Measurements from ENCODE around the gene FXR2.

Gene FXR2

DNA sequence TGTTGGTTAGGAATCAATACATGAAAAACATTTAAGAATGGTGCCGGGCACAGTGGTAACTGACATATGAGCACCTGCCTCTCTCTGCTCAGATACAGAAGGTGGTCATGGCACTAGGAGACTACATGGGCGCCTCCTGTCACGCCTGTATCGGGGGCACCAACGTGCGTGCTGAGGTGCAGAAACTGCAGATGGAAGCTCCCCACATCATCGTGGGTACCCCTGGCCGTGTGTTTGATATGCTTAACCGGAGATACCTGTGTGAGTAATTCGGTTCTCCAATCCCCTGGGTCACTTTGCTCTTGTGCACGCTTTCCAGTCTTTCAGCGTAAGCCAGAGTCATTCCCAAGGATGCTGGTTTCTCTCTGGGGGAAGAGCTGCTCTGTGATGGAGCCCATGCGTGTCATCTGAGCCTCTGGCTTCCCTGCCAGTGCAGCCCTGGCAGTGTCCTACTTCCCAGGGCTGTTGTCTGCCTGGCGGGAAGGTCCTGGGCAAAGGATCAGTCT is 38.2 kb downstream of the FXR2 start:
- no peak overlapping the region for H3K4me3 ChIP-seq (ENCODE audit: low read depth, low read length)
- TF ChIP-seq, protein P1, sequence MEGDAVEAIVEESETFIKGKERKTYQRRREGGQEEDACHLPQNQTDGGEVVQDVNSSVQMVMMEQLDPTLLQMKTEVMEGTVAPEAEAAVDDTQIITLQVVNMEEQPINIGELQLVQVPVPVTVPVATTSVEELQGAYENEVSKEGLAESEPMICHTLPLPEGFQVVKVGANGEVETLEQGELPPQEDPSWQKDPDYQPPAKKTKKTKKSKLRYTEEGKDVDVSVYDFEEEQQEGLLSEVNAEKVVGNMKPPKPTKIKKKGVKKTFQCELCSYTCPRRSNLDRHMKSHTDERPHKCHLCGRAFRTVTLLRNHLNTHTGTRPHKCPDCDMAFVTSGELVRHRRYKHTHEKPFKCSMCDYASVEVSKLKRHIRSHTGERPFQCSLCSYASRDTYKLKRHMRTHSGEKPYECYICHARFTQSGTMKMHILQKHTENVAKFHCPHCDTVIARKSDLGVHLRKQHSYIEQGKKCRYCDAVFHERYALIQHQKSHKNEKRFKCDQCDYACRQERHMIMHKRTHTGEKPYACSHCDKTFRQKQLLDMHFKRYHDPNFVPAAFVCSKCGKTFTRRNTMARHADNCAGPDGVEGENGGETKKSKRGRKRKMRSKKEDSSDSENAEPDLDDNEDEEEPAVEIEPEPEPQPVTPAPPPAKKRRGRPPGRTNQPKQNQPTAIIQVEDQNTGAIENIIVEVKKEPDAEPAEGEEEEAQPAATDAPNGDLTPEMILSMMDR (IDR thresholded peaks at IDR 0.05; ENCODE audit: low read depth, low read length, missing control alignments): no peak
- in situ Hi-C loops (cut with HindIII; ENCODE audit: low sequenced_read_pairs): no loop called here
- DNase-seq (ENCODE audit: low read depth): no peak

DNA sequence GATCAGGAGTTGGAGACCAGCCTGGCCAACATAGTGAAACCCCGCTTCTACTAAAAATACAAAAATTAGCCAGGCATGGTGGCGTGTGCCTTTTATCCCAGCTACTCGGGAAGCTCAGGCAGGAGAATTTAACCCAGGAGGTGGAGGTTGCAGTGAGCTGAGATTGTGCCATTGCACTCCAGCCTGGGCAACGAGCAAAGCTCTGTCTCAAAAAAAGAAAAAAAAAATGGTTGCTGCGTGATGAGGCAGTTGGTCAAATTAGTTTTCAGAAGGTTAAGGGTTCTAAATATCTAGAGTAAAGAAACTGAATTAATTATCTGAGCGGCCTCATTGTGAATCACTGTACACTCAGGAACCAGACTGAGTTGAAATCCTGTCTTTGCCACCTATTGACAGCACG is 38.7 kb downstream of the FXR2 start:
- in situ Hi-C loops (cut with HindIII; ENCODE audit: low sequenced_read_pairs): no loop called here
- H3K4me3 ChIP-seq (ENCODE audit: low read depth, low read length): no peak overlapping the region
- TF ChIP-seq, protein P1 (IDR thresholded peaks at IDR 0.05; ENCODE audit: low read depth, low read length, missing control alignments): no peak
- no peak for DNase-seq (ENCODE audit: low read depth)

DNA sequence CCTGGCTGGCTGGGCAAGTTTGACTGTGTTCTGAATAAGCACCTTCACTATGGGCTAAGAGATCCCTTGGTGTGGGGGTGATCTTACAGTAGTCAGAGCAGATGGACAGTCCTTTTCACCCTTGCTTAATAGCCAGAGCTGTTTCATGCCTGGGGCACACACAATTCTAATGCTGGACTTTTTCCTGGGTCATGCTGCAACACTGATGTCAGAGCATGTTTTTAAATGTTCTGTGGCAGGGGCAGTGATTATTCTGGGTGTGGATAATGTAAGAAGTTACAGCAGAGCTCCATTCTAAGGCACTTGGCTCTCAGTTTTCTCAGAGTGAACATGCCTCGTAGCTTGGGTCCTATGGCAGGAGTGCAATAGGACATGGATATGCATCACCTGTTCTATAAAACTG is 39.2 kb downstream of the FXR2 start:
- DNase-seq (ENCODE audit: low read depth): no peak
- H3K4me3 ChIP-seq (ENCODE audit: low read depth, low read length): peak overlapping the region; percentile 97
- in situ Hi-C loops (cut with HindIII; ENCODE audit: low sequenced_read_pairs): no loop called here
- TF ChIP-seq, protein P1 (IDR thresholded peaks at IDR 0.05; ENCODE audit: low read depth, low read length, missing control alignments): no peak

DNA sequence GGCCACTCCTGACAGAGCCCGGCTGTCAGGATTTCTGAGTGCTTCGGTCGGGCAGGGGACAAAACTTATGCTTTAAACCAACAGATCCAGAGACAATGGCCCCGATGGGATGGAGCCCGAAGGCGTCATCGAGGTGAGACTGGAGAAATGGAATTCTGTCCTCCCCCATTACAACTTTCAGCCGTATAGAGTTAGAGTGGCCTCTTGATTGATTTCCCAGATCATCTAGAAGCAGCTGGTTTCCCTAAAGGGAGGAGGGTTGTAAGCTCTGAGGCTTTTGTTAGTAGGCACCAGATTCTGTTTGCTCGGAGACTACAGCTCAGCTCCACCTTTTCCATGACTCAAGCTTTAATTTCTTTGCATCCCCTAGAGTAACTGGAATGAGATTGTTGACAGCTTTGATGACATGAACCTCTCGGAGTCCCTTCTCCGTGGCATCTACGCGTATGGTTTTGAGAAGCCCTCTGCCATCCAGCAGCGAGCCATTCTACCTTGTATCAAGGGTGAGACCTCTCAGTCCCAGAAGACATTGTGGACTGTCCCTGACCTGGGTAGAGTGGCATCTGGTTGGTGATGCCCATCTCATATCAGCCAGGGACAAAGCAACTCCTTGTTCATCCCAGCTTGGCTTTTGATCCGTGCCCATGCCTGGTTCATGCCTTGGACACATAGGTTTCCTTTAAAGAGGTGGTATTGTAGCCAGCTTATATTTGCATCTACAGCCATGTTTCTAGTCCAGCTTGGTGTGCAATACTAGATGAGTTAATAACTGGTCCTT is 40.3 kb downstream of the FXR2 start:
- peak overlapping the region; percentile 97 for H3K4me3 ChIP-seq (ENCODE audit: low read depth, low read length)
- in situ Hi-C loops (cut with HindIII; ENCODE audit: low sequenced_read_pairs): no loop called here
- TF ChIP-seq, protein P1 (IDR thresholded peaks at IDR 0.05; ENCODE audit: low read depth, low read length, missing control alignments): no peak
- DNase-seq (ENCODE audit: low read depth): no peak

DNA sequence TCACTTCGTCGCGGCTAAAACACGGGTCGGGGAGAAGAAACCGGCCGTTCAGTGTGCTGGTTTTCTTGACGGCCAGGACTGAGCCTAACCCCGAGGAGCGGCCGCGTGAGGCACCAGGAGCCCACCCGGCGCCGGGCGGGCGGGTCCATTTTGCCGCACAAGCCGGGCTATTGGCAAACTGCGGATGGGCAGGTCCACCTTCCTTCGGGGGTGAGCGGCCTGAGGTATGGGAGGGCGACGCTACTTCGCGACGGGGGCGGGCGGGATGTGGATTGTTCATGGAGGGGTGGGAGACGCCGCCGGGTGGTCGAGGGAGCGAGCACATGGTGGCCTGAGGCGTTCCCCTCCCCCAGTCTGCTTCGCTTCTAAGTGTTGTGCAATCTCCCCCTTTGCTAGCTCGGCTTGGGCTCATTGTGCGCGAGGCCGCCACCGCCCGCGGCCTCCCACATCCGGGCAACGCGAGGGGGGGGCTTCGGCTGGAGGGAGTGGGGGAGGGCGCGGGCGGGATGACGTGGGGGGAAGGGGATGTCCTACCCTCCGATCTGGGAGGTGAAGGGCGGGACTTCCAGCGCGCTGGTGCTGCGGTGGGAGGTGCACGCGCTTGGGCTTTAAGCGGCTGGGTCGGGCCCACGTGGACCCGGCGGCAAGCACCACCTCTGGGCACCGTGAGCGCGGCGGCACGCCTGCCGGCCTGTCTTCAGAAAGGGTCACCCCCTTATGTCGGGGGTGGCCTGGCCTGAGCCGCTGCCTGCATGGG is 41.2 kb downstream of the FXR2 start:
- in situ Hi-C loops (cut with HindIII; ENCODE audit: low sequenced_read_pairs): no loop called here
- DNase-seq (ENCODE audit: low read depth): peak; percentile 80
- peak overlapping the region; percentile 97 for H3K4me3 ChIP-seq (ENCODE audit: low read depth, low read length)
- TF ChIP-seq, protein P1 (IDR thresholded peaks at IDR 0.05; ENCODE audit: low read depth, low read length, missing control alignments): no peak

DNA sequence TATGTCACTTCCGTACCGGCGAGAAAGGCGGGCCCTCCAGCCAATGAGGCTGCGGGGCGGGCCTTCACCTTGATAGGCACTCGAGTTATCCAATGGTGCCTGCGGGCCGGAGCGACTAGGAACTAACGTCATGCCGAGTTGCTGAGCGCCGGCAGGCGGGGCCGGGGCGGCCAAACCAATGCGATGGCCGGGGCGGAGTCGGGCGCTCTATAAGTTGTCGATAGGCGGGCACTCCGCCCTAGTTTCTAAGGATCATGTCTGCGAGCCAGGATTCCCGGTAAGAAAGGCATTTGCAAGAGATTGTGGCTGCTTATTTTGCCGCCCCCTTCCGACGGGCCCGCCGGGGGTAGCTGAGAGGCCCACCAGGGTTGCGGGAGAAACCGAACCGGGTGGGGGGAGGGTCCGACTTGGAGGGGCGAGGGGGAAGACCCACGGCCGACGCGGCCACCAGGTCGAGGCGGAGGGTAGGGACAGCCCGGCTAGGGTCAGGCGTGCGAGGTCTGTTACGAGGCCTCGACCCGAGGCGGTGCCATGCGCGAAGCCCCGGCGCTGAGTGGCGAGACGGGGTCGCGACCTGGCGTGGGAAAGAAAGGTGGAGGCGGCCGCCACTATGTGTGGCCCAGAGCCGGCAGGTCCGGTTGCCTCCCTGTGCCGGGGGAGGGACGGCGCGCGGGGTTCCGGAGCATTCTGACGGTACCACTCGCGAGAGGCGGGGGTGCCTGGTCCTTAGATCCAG is 41.9 kb downstream of the FXR2 start:
- TF ChIP-seq, protein P1 (IDR thresholded peaks at IDR 0.05; ENCODE audit: low read depth, low read length, missing control alignments): no peak
- DNase-seq (ENCODE audit: low read depth): peak; percentile 98
- in situ Hi-C loops (cut with HindIII; ENCODE audit: low sequenced_read_pairs): no loop called here
- peak overlapping the region; percentile 97 for H3K4me3 ChIP-seq (ENCODE audit: low read depth, low read length)

Measured in astrocyte of the cerebellum (primary cell).